ENCODE results near the gene ARHGAP6. TPM values are rescaled to one million over a fixed set of nuclear protein-coding genes. Genes with fewer than 3 reads are reported as not detected.

Gene ARHGAP6
- total and polyA plus RNA-seq, 7 donors: 1.8 to 20.6 (median 6.4) TPM

GRCh38 chrX:11666952-11667685 lies 1.4 kb upstream of the ARHGAP6 start:
- H3K4me1 ChIP-seq: no peaks in the 10 kb centered on the region
- TF ChIP-seq CTCF (IDR thresholded peaks at IDR 0.05): no peak
- no peak for ATAC-seq
- H3K9me3 ChIP-seq: no peaks in the 10 kb centered on the region
- intact Hi-C loops (cut with DNase I): loop anchor here in 1 of 2 donors (10.0 kb wide), 1 partner anchor 132 kb away; no protein-coding TSS in a partner anchor
- H3K36me3 ChIP-seq (ENCODE audit: insufficient read depth in 1 of 2, low read depth in 1 of 2): no peaks in the 10 kb centered on the region
- 10 to 41% (median 35%) methylated on average over 12 of the region's 12 CpGs for WGBS, 3 donors
- H3K27me3 ChIP-seq (ENCODE audit: insufficient read depth in 3 of 3, low read length in 2 of 3): no peaks in the 10 kb centered on the region
- peak overlapping the region; percentile 73 for H3K4me3 ChIP-seq
- DNase-seq: no peak
- H3K27ac ChIP-seq: peak overlapping the region; percentile 11

GRCh38 chrX:11666164-11666563 lies 444 bp upstream of the ARHGAP6 start:
- no peak for TF ChIP-seq CTCF (IDR thresholded peaks at IDR 0.05)
- H3K4me3 ChIP-seq: peak overlapping the region; percentile 73
- WGBS, 3 donors: 0 to 18% (median 0%) methylated on average over 19 to 24 of the region's 24 CpGs
- H3K9me3 ChIP-seq: no peaks in the 10 kb centered on the region
- H3K27me3 ChIP-seq (ENCODE audit: insufficient read depth in 3 of 3, low read length in 2 of 3): no peaks in the 10 kb centered on the region
- peak; percentile 42 to 63 (median 43) for ATAC-seq
- H3K27ac ChIP-seq: peak overlapping the region; percentile 75
- intact Hi-C loops (cut with DNase I): loop anchor here in 1 of 2 donors (10.0 kb wide), 1 partner anchor 131 kb away; no protein-coding TSS in a partner anchor
- H3K4me1 ChIP-seq: no peaks in the 10 kb centered on the region
- no peaks in the 10 kb centered on the region for H3K36me3 ChIP-seq (ENCODE audit: insufficient read depth in 1 of 2, low read depth in 1 of 2)
- DNase-seq: peak in 1 of 2 donors; percentile 54

GRCh38 chrX:11664211-11665167 lies 1.2 kb downstream of the ARHGAP6 start:
- H3K4me3 ChIP-seq: peak overlapping the region; percentile 73
- peak overlapping the region; percentile 75 for H3K27ac ChIP-seq
- intact Hi-C loops (cut with DNase I): loop anchor here in 1 of 2 donors (10.0 kb wide), 1 partner anchor 130 kb away; no protein-coding TSS in a partner anchor
- WGBS, 3 donors: 4 to 39% (median 8%) methylated on average over 20 to 73 of the region's 73 CpGs
- no peaks in the 10 kb centered on the region for H3K27me3 ChIP-seq (ENCODE audit: insufficient read depth in 3 of 3, low read length in 2 of 3)
- no peak for TF ChIP-seq CTCF (IDR thresholded peaks at IDR 0.05)
- ATAC-seq: peak; percentile 18 to 44 (median 24)
- H3K4me1 ChIP-seq: no peaks in the 10 kb centered on the region
- H3K9me3 ChIP-seq: no peaks in the 10 kb centered on the region
- DNase-seq: peak; percentile 13 to 55
- H3K36me3 ChIP-seq (ENCODE audit: insufficient read depth in 1 of 2, low read depth in 1 of 2): no peaks in the 10 kb centered on the region

GRCh38 chrX:11663875-11664210 lies 1.9 kb downstream of the ARHGAP6 start:
- ATAC-seq: peak in 2 of 4 donors; percentile 19 to 22
- intact Hi-C loops (cut with DNase I): loop anchor here in 1 of 2 donors (10.0 kb wide), 1 partner anchor 129 kb away; no protein-coding TSS in a partner anchor
- TF ChIP-seq CTCF (IDR thresholded peaks at IDR 0.05): no peak
- Histone ChIP-seq H3K4me1 (no peaks in the 10 kb centered on the region), H3K27ac (peak overlapping the region; percentile 75), H3K9me3 (no peaks in the 10 kb centered on the region), H3K27me3 (ENCODE audit: insufficient read depth in 3 of 3, low read length in 2 of 3) (no peaks in the 10 kb centered on the region), H3K36me3 (ENCODE audit: insufficient read depth in 1 of 2, low read depth in 1 of 2) (no peaks in the 10 kb centered on the region), H3K4me3 (peak overlapping the region; percentile 73)
- WGBS, 3 donors: 35 to 46% (median 41%) methylated on average over 6 of the region's 6 CpGs
- DNase-seq: no peak
